AG20443 (cell line): Measurements from ENCODE around the gene RAD9A.
"Not testable (repeated sequence)": the region's sequence is repeated elsewhere in the genome, so short reads cannot be mapped to it uniquely, and the experiment has no call there.

Experiments
- DNase-seq: peaks from one replicate; pipeline ENCODE4 v3.0.0; 2012; ENCODE audit warnings: low spot score, mixed read lengths

RAD9A gene

DNA sequence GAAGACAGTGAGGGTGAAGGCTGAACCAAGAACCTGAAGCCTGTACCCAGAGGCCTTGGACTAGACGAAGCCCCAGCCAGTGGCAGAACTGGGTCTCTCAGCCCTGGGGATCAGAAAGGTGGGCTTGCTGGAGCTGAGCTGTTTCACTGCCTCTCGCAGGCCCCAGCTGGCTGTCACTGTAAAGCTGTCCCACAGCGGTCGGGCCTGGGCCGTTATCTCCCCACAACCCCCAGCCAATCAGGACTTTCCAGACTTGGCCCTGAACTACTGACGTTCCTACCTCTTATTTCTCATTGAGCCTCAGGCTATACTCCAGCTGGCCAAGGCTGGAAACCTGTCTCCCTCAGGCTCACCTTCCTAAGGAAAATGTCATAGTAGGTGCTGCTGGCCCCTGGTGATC is 5.8 kb downstream of the RAD9A start:
- no peak for DNase-seq

DNA sequence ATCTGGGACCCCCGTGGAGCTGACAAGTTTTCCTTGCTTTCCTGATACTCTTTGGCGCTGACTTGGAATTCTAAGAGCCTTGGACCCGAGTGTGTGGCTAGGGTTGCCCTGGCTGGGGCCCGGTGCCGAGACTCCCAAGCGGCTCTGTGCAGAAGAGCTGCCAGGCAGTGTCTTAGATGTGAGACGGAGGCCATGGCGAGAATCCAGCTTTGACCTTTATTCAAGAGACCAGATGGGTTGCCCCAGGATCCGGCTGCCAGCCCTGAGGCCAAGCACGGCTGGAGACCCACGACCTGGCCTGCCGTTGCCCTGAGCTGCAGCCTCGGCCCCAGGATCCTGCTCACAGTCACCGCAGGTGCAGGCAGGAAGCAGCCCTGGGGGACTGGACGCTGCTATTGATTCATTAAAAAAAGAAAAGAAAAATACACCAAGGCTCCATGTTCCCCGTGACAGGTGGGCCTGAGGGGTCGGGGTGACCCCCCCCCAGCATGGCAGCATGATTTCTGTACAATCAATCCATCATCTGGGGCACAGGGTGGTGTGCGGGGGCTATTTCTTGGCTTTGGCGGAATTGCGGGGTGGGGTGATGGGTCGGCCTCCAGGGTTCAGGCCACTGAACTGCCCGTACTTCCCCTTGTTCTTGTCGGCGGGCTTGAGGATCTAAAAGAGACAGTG is 6.3 kb downstream of the RAD9A start:
- DNase-seq = no peak

- no peak for DNase-seq
These were observed 7.1 kb downstream of the RAD9A start for GRCh38 chr11:67398661-67399563.

DNA sequence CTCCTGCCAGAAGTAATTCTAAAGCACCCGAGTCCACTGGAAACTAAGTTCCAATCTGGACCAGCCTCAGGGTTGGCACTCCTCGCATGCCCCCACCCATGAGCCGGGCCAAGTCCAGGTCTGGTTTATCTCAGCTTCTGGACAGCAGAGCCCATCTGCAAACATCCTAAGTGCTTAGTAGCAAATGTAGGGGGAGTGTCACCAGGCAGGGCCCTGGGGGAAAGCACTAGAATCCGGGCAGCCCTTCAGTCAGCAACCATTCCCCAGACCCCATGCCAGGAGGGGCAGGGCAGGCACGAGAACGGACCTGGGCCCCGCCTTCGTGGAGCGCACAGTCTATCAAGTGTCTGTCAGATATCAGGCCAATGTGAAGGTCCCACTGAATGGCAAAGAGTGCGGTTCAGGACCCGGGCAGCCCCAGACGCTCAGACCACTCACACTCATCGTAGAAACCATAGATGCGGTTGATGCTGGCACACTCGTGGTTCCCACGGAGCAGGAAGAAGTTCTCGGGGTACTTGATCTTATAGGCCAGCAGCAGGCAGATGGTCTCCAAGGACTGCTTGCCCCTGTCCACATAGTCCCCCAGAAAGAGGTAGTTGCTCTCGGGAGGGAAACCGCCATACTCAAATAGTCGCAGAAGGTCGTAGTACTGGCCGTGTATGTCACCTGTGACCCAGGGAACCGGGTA is 8.6 kb downstream of the RAD9A start:
- no peak for DNase-seq

DNA sequence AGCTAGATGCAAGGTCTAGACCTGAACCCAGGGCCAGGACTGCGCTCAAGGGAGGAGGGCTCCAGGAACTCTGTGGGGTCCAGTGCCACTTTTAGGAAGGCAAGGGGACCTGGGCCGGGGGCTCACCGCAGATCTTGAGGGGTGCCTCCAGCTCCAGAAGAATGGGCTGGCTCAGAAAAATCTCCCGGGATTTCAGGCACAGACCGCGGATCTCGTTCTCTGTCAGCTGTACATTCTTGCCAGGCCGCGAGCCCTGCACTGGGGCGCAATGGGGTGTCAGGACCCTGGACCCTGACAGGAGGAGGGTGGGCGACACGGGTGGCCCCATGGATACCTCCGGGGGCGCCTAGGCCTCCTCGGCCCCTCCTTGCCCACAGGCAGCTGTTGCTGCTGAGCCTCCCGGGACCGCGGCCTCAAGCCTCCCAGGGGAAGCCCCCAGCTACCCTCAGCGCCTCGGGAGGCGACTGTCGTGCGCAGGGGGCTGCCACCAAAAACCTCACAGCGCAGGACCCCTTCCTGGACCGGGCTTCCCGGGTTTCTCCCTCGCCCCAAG is 9.2 kb downstream of the RAD9A start:
- DNase-seq = no peak

DNA sequence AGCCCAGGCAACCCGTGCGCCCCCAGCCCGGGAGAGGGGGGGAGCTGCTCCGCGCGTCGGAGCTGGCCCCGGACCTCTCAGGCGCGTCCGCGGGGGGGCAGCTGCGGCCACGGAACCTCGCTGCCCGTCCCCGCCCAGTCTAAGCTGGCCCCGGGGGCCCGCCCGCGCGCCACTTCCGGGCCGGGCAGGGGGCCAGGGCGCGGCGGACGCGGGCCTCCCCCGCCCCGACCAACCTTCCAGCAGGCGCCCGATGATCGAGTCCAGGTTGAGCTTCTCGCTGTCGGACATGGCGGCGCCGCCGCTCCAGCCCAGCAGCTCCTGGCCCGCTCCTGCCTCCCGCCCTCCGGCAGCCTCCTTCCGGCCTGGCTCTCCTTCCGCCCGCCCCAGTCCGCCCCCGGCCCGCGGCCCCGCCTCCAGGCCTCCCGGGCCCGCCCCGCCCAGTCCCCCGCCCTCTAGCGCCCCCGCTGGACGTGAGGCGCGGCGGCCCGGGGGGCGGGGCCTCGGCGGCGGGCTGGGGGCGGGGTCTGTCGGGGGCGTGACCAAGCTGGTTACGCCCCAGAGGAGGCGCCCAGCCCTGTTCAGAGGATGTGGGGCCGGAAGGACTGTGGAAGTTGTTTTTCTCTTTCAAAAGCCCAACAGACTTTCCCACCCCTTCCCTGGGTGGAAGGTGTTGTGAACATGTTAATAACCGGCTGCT is 9.9 kb downstream of the RAD9A start, which contains the start of gene PPP1CA:
Gene PPP1CA, minus strand, starts transcription at position 364 of the 697 bp plus-strand sequence. Its CDS starts 76 bp downstream, at position 288.
- peak; percentile 99 for DNase-seq

DNA sequence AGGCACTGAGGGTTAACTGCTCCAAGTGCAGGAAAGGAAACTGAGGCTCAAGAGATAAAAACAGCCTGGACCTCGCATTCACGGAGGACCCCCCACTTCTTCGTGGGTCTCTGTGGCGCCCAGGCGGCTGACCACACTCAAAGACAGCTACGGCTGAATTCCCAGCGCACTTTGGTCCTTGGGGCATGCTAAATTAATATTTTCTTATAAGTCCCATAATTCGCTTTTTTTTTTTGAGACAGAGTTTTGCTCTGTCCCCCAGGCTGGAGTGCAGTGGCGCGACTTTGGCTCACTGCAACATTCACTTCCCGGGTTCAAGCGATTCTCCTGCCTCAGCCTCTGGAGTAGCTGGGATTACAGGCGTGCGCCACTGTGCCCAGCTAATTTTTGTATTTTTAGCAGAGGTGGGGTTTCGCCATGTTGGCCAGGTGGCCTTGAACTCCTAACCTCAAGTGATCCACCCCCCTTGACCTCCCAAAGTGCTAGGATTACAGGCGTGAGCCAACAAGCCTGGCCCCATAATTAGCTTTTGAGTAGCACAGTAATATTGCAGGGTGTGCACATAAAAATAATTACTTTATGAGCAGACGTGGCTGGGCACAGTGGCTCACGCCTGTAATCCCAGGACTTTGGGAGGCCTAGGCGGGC is 10.5 kb downstream of the RAD9A start:
- DNase-seq = not testable (repeated sequence)

GRCh38 chr11:67403085-67403484 is 11.3 kb downstream of the RAD9A start:
- not testable (repeated sequence) for DNase-seq

DNA sequence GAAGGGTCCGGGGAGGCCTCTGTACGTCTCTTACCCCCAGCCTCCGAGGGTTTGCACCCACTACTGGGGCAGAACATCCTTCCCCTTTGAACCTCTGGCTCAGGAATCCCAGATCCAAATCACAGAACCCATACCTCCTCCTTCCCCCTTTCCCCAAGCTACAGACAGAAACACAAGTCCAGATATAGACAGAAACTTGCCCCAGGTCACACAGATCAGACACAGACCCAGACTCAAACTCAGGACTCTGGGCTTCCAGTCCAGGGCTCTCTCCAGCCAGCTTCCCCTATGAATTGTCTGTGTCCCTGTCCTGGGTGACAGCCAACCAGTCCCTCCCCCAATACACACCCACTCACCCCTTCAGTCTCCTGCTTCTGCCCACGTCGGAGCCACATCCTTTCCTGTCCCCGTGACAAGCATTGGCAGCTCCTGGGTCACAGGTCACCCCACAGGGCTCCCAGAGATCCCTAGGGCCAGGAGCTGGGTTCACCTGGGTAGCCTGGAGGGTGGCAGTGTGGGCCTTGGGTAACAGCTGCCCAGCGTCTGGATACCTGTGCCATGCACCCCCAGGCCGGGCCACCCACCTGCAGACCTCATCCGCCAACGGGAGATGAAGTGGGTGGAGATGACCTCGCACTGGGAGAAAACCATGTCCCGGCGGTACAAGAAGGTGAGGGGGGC is 12.9 kb downstream of the RAD9A start:
- DNase-seq = no peak

DNA sequence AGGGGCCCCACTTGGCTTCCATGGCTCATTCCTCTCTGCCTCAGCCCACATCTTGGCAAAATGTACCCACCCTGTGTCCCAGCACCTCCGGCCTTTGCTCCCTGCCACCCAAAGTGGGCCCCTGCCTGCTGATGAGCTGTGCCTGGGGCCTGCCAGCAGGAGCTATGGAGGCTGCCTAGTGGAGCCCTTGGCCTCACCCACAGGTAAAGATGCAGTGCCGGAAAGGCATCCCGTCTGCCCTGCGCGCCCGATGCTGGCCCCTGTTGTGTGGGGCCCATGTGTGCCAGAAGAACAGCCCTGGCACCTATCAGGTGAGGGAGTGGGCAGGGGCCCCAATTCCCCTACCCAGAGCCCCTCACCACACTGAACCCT is 13.4 kb downstream of the RAD9A start:
- DNase-seq = no peak

GRCh38 chr11:67405688-67406339 is 14.0 kb downstream of the RAD9A start:
- DNase-seq = no peak

GRCh38 chr11:67406420-67406968 is 14.7 kb downstream of the RAD9A start:
- DNase-seq = no peak

DNA sequence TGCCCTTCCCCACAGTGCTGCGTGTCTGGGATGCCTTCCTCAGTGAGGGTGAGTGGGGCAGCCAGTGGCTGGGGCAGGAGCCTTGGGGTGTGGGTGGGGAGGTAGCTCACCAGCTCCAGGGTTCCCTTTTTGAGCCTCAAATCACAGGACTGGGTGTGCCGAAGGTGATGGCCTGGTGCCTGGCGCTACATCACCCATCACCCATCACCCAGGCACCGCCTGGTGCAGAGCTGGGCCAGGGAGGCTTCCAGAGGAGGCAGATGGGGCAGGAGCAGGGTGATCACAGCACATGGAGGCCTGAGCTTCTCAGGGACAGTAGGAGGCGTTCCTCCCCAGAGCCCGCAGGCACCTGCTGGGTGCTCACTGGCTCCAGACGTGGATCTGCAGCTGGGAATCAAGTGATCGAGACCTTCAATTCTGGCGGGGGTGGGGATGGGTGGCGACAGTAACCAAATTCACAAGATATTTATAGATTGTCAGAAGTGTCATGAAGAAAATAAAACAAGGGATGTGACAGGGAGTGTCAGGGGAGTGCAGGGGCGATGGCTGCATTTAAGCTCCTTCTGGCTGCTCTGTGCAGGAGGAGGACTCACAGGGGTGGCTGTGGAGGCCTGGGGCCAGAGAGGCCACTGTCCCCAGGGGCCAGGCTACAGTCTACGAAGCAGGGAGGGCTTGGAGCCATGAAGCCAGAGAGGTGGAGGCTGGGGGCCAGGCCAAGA is 15.3 kb downstream of the RAD9A start:
- no peak for DNase-seq

DNA sequence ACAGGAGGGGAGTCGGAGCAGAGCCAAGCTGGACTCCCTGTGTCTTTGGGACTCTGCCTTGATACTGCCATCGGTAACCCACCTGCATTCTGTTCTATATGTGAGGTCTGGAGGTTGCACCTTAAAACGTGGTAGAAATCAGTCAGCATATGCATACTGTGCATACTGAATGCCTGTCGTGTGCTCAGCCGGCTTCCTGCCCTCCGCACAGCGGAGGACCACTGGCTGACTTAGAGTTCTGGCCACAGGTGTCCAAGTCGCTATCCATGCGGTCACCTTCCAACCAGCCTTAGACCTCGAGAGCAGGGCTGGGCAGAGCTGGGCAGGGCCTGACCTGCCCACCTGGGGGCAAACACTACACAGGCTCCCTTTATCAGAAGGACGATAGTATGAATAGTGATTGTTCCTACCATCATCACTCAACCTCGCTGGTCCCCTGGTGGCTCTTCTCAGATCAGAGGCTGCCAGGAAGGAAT is 15.9 kb downstream of the RAD9A start:
- DNase-seq = no peak

DNA sequence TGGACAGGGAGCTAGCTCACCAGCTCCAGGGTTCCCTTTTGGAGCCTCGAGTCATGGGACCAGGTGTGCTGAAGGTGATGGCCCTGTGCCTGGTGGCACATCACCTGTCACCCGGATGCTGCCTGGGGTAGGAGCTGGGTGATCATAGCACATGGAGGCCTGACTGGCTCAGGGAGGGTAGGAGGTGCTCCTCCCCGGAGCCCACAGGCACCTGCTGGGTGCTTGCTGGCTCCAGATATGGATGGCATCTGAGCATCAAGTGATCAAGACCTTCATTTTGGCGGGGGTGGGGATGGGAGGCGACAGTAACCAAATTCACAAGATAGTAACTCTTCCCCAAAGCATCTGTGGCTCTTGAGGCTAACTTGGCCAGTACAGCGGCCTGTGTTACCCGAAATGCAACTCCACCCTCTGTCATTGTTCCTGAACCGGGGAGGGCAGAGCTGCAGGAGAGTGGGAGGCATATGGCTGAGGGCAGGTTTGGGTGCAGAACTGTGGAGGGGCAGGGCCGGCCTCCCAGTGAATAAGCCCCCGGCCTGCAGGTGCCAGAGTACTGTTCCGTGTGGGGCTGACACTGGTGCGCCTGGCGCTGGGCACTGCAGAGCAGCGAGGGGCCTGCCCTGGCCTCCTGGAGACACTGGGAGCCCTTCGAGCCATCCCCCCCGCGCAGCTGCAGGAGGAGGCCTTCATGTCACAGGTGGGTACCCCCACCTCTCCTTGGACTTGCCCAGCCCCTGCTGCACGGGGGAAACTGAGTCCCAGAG is 16.8 kb downstream of the RAD9A start:
- no peak for DNase-seq

DNA sequence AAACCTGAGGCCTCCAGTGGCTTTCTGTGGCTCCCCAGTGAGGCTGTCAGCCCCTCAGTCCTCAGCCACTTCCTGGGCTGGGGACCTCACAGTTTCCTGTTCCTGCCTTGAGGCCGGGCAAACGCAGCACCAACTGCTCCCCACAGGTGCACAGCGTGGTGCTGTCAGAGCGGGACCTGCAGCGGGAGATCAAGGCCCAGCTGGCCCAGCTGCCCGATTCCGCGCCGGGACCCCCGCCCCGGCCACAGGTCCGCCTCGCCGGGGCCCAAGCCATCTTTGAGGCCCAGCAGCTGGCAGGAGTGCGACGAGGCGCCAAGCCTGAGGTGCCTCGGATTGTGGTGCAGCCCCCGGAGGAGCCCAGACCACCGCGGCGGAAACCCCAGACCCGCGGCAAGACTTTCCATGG is 17.5 kb downstream of the RAD9A start:
- DNase-seq = no peak

DNA sequence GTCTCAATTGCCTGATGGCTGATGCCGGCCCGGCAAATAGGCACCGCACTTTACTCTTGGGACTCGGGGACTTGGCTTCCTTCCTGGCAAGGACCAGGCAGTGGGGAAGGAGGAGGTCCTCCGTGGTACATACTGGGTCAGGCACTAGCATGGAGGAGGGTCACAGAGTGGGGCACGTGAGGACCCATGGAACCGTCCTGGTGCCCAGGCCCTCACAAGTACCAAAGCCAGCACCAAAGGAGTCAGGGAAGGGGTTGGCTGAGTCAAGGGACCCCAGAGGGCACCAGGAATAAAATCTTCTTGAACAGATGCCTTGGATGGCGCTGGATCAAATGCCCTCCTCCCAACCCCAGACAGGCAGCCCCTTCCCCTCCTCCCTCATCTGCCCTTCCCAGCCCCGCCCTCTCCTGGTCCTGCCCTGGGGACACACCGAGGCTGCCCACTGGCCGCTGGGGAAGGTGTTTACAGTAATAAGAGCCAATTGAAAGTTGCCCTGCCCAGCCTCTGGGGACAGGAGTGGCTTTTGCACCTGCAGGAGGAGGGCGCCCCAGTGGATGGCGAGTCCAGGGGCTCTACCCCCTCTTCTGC is 18.1 kb downstream of the RAD9A start:
- no peak for DNase-seq

DNA sequence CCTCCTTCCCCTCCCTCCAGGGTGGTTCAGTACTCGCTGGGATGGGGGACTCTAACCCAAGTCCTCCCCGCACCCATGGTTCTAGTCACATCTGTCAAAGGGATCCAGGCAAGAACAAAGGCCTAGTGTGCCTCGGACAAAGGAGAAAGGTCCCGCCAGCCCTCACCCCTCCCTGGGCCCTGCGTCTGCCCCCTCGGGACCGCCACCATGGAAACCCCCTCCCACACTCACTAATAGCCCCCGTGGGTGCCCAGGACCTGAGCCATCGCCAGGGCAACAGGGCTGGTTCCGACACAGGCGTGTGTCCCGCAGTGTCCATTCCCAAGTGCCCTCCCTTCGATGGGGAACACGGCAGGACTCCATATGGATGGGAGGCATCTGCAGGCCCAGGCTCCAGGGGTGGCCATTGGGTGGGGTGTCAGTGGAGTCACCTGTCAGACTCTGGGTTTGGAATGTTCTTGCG is 18.6 kb downstream of the RAD9A start:
- no peak for DNase-seq
